HUDEP-2 (cell line): ENCODE data around the gene CCL11.

Experiments used
- DNase-seq, 76 experiments: peaks; one replicate each; lab custom pipeline; 2025; ENCODE audit not compliant: unreplicated experiment in 76 of 76; lab: John Stamatoyannopoulos, UW

CCL11 gene

GRCh38 chr17:34255841-34256240 lies 29.7 kb upstream of the CCL11 start:
- DNase-seq, result no peak

- DNase-seq, result no peak
Measured at GRCh38 chr17:34257299-34257985, 28.1 kb upstream of the CCL11 start.

GRCh38 chr17:34257986-34258326 lies 27.6 kb upstream of the CCL11 start:
- DNase-seq, result no peak

- no peak for DNase-seq
Measured at GRCh38 chr17:34259146-34259545, 26.4 kb upstream of the CCL11 start.

- DNase-seq, result no peak
Measured at GRCh38 chr17:34260861-34261260, 24.7 kb upstream of the CCL11 start.

DNA sequence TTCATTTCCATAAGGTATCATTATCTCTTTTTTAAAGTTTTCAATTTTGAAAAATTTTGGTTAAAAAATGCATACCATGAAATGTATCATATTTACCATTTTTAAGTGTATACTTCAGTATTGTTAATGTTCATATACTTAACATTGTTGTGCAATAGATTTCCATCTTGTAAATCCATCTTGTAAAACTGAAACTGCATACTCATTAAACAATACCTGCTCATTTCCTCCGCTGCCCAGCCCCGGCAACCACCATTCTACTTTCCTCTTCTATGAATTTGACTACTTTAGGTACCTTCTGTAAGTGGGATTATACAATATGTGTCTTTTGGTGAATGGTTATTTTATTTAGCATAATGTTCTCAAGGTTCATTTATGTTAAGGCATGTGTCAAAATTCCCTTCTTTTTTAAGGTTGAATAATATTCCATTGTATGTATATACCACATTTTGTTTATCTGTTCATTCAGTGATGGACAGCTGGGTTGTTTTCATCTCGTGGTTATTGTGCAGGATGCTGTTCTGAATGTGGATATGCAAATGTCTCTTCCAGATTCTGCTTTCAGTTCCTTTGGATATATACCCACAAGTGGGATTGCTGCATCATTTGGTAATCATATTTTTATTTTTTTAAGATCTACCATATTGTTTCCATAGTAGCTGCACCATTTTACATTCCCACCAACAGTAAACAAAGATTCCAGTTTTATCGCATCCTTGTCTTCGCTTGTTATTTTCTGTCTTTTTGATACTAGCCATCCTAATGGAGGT lies 23.8 kb upstream of the CCL11 start:
- no peak for DNase-seq

GRCh38 chr17:34265711-34266110 lies 19.8 kb upstream of the CCL11 start:
- DNase-seq, result no peak

GRCh38 chr17:34269969-34270368 lies 15.6 kb upstream of the CCL11 start, which contains the start of gene CCL7:
CCL7 (plus strand) TSS chr17:34270221; CDS start chr17:34270291, 70 bp downstream.
- DNase-seq, result no peak

GRCh38 chr17:34275881-34276280 lies 9.7 kb upstream of the CCL11 start:
- no peak for DNase-seq

- DNase-seq, result no peak
Measured at GRCh38 chr17:34276826-34277225, 8.7 kb upstream of the CCL11 start.

GRCh38 chr17:34283571-34283970 lies 2.0 kb upstream of the CCL11 start:
- DNase-seq, result no peak

GRCh38 chr17:34287875-34288274 lies 2.3 kb downstream of the CCL11 start:
- DNase-seq, result no peak

- no peak for DNase-seq
Measured at GRCh38 chr17:34290586-34290985, 5.0 kb downstream of the CCL11 start.

DNA sequence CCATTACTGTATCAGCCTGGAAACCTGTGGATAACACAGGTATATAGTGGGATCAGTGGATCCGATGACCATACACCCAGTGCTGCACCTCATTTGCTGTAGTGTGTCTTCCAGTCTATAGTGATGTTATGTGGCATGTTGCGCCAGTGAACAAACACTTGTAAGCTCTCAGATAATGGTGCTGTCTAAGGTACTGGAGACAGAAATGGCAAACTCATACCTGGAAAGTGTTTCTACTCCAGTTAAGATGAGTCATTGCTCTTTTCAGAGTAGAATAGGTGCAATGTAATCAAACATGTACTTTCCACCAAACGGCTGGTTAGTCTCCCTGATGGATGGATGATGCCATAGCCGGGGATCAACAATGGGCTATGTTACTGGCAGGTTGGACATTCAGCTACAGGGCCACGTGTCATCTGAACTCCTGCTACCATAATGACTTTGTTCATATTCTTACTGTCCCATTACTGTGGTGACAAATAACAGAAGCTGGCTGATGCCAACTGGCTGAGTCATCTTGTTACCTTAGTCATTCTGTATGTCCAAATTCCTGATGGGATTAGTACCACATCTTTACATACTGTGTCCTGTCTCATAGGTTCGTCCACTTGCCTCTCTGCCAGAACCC lies 6.3 kb downstream of the CCL11 start:
- DNase-seq, result no peak

DNA sequence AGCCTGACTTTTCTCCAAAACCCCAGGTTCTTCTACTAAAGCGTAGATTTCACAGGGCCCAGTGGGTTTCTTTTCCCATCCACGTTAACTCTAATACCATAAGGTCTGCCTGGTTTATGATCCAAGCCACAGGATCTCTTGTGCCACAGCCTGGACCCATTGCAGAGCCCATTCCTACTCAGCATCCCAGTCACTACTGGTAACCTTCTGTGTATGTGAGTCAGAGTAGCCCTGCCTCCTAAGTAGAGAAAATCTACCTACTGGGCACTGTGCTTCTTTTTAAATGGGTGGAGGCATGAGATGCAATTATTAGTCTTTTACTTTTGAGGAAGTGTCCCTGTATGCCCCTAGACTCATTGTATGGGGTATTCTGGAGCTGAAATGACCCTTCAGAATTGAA lies 13.5 kb downstream of the CCL11 start:
- DNase-seq, result no peak

DNA sequence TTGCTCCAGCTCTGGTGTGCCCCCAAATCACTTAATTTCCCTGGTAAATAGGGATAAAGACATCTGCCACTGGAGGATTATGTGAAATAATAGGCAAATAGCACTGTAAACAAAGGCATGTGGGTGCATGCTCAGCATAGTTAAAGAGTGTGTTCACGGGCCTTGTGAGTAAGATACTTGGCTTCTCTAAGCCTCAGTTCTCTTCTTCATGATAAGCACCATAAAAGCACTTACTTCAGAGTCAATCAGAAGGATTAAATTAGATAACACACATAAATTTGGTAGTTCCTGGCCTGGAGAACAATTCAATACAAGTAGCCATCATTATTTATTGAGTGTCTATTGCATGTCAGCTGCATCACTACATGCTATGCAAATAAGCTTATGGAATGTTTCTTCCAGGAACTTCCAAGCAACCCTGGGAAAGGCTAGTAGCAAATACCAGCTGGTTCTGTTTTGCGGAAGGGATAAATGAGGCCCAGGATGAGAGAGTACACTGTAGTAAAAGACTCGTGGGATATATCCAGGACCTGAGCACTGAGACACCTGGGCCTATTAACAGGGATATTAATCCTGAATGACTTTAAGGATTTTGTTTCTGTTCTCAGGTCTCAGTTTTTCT lies 14.5 kb downstream of the CCL11 start:
- no peak for DNase-seq

DNA sequence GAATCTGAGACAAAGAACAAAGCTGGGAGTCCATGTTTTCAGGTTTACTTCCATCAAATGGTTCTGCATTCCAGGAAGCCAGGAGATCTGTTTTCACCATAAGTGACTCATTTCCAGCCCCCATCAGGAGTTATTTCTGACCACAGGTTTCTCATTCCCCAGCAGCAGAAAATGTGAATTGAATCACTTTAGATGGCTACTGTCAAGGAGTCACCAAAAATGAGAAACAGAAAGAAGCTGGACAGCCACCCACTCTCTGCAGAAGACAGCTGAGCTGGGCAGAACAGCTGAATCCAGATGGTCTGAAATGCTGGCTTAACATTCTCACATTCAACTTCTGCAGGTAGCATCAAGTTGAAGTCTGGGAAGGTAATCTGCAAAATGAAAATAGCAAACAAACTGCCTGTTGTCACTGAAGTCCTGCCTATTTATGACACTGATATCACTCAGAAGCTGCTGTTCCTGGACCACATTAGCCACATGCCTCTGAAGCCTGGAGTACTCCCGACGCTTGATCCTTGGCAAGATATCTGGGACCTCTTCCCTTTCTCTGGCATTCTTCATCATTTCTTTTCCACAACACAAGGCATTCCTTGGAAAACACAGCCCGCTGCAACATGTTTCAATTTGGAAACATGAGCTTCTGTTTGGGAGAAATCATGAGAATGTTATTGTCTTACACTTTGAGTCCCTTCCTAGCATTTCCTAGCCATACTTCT lies 15.3 kb downstream of the CCL11 start:
- DNase-seq, result no peak

DNA sequence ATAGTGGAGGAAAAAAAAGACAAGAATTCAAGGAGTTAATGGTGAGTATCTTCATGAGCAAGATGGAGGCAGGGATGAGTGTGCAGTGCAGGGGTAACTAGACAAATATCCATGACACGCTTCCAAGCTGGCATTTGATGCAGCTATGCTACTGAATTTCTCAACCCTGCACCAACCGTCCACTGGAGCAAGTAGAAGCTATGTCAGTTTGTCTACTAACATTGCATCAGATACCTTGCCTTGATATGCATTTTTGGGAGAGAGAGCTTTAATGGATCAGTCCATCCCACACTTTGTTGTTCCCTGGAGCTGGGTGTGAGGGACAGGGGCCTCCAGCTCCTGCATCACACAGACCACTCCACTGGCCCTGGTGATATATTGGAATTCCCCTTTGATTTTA lies 16.4 kb downstream of the CCL11 start:
- no peak for DNase-seq

GRCh38 chr17:34302636-34303035 lies 17.1 kb downstream of the CCL11 start:
- DNase-seq, result no peak

- no peak for DNase-seq
Measured at GRCh38 chr17:34303606-34304005, 18.1 kb downstream of the CCL11 start.

GRCh38 chr17:34305061-34305460 lies 19.5 kb downstream of the CCL11 start:
- no peak for DNase-seq
